GM23248 (cell line): ENCODE data around the gene MALAT1.

Source experiments
- EZH2 ChIP-seq: fragments of 200-600 bp; sonication (generic); IDR thresholded peaks from 2 replicates; pipeline ENCODE4 v1.6.1; 2018; ENCODE audit warnings: antibody characterized with exemption, mild to moderate bottlenecking; ENCODE audit not compliant: insufficient read depth, poor library complexity, severe bottlenecking
- EZH2phosphoT487 ChIP-seq: fragments of 200-600 bp; sonication (generic); IDR thresholded peaks from 2 replicates; pipeline ENCODE4 v1.6.1; 2018; ENCODE audit warnings: antibody characterized with exemption, moderate library complexity, mild to moderate bottlenecking, low read depth; ENCODE audit not compliant: insufficient read depth

- TF ChIP-seq EZH2phosphoT487 (no peak), EZH2 (no peak)
Observed at GRCh38 chr11:65454311-65454695, 44.5 kb upstream of the MALAT1 start.
